ENCODE measurements around the gene PFKFB3.
"Not testable (repeated sequence)": the region's sequence is repeated elsewhere in the genome, so short reads cannot be mapped to it uniquely, and the experiment has no call there.

Gene PFKFB3

DNA sequence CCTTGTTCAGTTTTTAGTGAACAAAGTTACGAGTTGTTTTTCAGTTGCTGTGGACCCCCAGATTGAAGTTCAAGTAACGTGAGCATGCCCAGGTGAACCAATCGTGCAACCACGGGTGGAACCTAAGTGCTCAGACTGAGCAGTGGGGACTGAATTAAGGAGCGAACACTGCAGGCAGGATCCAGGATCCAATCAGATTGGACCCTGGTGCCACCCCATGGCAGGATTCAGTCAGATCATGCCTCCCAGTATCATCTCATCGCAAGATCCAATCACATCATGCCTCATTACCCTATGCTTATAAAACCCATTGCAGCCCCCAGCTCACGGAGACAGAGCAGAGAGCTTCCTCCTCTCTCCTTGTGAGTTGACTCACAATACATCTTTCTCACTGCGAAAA, 80.9 kb downstream of the PFKFB3 start:
- H3K9ac ChIP-seq (ENCODE audit: low read length) = no peak overlapping the region
- no peaks in the 10 kb centered on the region for H3K9me3 ChIP-seq (replicated peaks; ENCODE audit: insufficient read depth, low read length)
- no peak overlapping the region for H3K4me2 ChIP-seq (ENCODE audit: low read depth, low read length)
- no peaks in the 10 kb centered on the region for H4K20me1 ChIP-seq (ENCODE audit: insufficient read depth, low read length)
- no peaks in the 10 kb centered on the region for H3K79me2 ChIP-seq (ENCODE audit: low read length)
- DNase-seq = no peak
- no peak overlapping the region for H2AFZ ChIP-seq (ENCODE audit: low read length)
- no peak overlapping the region for H3K27ac ChIP-seq (ENCODE audit: low read length)
- TF ChIP-seq EZH2phosphoT487 (IDR thresholded peaks at IDR 0.05; ENCODE audit: low read length) (no peak), EZH2 (optimal IDR thresholded peaks at IDR 0.05; ENCODE audit: low read depth, low read length) (no peak)
- TF ChIP-seq, protein P1, sequence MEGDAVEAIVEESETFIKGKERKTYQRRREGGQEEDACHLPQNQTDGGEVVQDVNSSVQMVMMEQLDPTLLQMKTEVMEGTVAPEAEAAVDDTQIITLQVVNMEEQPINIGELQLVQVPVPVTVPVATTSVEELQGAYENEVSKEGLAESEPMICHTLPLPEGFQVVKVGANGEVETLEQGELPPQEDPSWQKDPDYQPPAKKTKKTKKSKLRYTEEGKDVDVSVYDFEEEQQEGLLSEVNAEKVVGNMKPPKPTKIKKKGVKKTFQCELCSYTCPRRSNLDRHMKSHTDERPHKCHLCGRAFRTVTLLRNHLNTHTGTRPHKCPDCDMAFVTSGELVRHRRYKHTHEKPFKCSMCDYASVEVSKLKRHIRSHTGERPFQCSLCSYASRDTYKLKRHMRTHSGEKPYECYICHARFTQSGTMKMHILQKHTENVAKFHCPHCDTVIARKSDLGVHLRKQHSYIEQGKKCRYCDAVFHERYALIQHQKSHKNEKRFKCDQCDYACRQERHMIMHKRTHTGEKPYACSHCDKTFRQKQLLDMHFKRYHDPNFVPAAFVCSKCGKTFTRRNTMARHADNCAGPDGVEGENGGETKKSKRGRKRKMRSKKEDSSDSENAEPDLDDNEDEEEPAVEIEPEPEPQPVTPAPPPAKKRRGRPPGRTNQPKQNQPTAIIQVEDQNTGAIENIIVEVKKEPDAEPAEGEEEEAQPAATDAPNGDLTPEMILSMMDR (IDR thresholded peaks at IDR 0.05; ENCODE audit: low read length) = no peak
- H3K9me2 ChIP-seq (replicated peaks; ENCODE audit: insufficient read depth, low read length) = no peaks in the 10 kb centered on the region
- H3F3A ChIP-seq (ENCODE audit: insufficient read depth, low read length) = no peaks in the 10 kb centered on the region
- H3K27me3 ChIP-seq (replicated peaks; ENCODE audit: insufficient read depth, low read length) = no peaks in the 10 kb centered on the region
- H3K4me3 ChIP-seq (ENCODE audit: low read length) = no peak overlapping the region
- H3K36me3 ChIP-seq (replicated peaks; ENCODE audit: insufficient read depth, low read length) = no peaks in the 10 kb centered on the region
- H3K4me1 ChIP-seq (ENCODE audit: low read length) = no peaks in the 10 kb centered on the region

GRCh38 chr10:6290621-6291020, 87.9 kb downstream of the PFKFB3 start:
- H3K27me3 ChIP-seq (replicated peaks; ENCODE audit: insufficient read depth, low read length); H3F3A ChIP-seq (ENCODE audit: insufficient read depth, low read length); H4K20me1 ChIP-seq (ENCODE audit: insufficient read depth, low read length); H3K9ac ChIP-seq (ENCODE audit: low read length); H3K27ac ChIP-seq (ENCODE audit: low read length); H3K79me2 ChIP-seq (ENCODE audit: low read length); H3K9me3 ChIP-seq (replicated peaks; ENCODE audit: insufficient read depth, low read length); H3K4me3 ChIP-seq (ENCODE audit: low read length); H3K4me2 ChIP-seq (ENCODE audit: low read depth, low read length); DNase-seq; H3K9me2 ChIP-seq (replicated peaks; ENCODE audit: insufficient read depth, low read length); H2AFZ ChIP-seq (ENCODE audit: low read length); H3K4me1 ChIP-seq (ENCODE audit: low read length); H3K36me3 ChIP-seq (replicated peaks; ENCODE audit: insufficient read depth, low read length): not testable (repeated sequence)

DNA sequence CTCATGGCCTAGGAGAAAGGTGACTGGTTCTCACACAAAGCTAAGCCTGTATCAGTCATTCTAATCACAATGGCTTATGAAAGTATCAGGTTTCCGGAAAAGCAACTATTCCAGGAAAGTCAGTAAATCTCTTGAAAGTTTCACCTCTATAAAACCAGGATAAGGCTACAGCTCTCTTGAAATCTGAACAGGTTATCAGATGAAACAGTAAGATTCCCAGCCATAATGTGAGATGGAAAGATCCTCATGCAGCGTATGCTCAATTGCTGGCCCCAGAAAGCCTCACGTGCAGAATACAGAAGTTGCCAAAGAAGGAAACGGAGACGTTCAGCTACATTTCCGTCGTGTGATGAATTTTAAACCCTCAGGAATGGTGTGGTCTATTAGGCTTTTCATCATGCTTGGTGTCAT, 90.0 kb downstream of the PFKFB3 start:
- Histone ChIP-seq H3K36me3 (replicated peaks; ENCODE audit: insufficient read depth, low read length) (no peaks in the 10 kb centered on the region), H4K20me1 (ENCODE audit: insufficient read depth, low read length) (no peaks in the 10 kb centered on the region), H3K9me2 (replicated peaks; ENCODE audit: insufficient read depth, low read length) (no peaks in the 10 kb centered on the region), H3K27me3 (replicated peaks; ENCODE audit: insufficient read depth, low read length) (no peaks in the 10 kb centered on the region), H2AFZ (ENCODE audit: low read length) (no peak overlapping the region), H3K27ac (ENCODE audit: low read length) (no peak overlapping the region), H3F3A (ENCODE audit: insufficient read depth, low read length) (peaks cover 11% of the 10 kb centered on the region), H3K79me2 (ENCODE audit: low read length) (no peaks in the 10 kb centered on the region), H3K4me2 (ENCODE audit: low read depth, low read length) (no peak overlapping the region), H3K4me3 (ENCODE audit: low read length) (no peak overlapping the region), H3K4me1 (ENCODE audit: low read length) (peaks cover 13% of the 10 kb centered on the region; the same call in 1 of the 2 replicates), H3K9me3 (replicated peaks; ENCODE audit: insufficient read depth, low read length) (no peaks in the 10 kb centered on the region), H3K9ac (ENCODE audit: low read length) (no peak overlapping the region)
- no peak for DNase-seq
- TF ChIP-seq EZH2 (optimal IDR thresholded peaks at IDR 0.05; ENCODE audit: low read depth, low read length) (no peak), EZH2phosphoT487 (IDR thresholded peaks at IDR 0.05; ENCODE audit: low read length) (no peak)
- TF ChIP-seq, protein P1 (IDR thresholded peaks at IDR 0.05; ENCODE audit: low read length) = no peak

- not testable (repeated sequence) for DNase-seq
These were observed 93.7 kb downstream of the PFKFB3 start for GRCh38 chr10:6296425-6296824.

More at GRCh38 chr10:6296425-6296824, 93.7 kb downstream of the PFKFB3 start:
- not testable (repeated sequence) for H4K20me1 ChIP-seq (ENCODE audit: insufficient read depth, low read length); H2AFZ ChIP-seq (ENCODE audit: low read length); H3K27ac ChIP-seq (ENCODE audit: low read length); H3K4me2 ChIP-seq (ENCODE audit: low read depth, low read length); H3K4me3 ChIP-seq (ENCODE audit: low read length); H3K9me2 ChIP-seq (replicated peaks; ENCODE audit: insufficient read depth, low read length); H3K9me3 ChIP-seq (replicated peaks; ENCODE audit: insufficient read depth, low read length); H3K27me3 ChIP-seq (replicated peaks; ENCODE audit: insufficient read depth, low read length); H3K36me3 ChIP-seq (replicated peaks; ENCODE audit: insufficient read depth, low read length); H3K9ac ChIP-seq (ENCODE audit: low read length); H3K79me2 ChIP-seq (ENCODE audit: low read length)
- Histone ChIP-seq H3K4me1 (ENCODE audit: low read length) (peaks cover 33% of the 10 kb centered on the region), H3F3A (ENCODE audit: insufficient read depth, low read length) (peaks cover 31% of the 10 kb centered on the region)
